Measurements from ENCODE around the gene CDH3. TPM values are rescaled to one million over a fixed set of nuclear protein-coding genes. Genes with fewer than 3 reads are reported as not detected.

Gene CDH3
- total and polyA plus RNA-seq, 2 donors (not counting 1 experiment from before 2014, with no cell fraction given): 0.17 to 0.24 TPM

GRCh38 chr16:68608330-68608729 lies 36.8 kb upstream of the CDH3 start:
- TF ChIP-seq EZH2 (IDR thresholded peaks at IDR 0.05; ENCODE audit: borderline replicate concordance, insufficient read depth, low read depth, low read length, poor library complexity, severe bottlenecking) (no peak), CTCF (IDR thresholded peaks at IDR 0.05) (no peak)
- H3K79me2 ChIP-seq (ENCODE audit: control insufficient read depth, insufficient read depth, low read length): no peaks in the 10 kb centered on the region
- H3K36me3 ChIP-seq (replicated peaks in 1 of 2; ENCODE audit: control extremely low read depth in 1 of 2, control insufficient read depth in 1 of 2, extremely low read depth in 1 of 2, insufficient read depth in 2 of 2, low read length in 1 of 2): no peaks in the 10 kb centered on the region
- peaks cover 3% of the 10 kb centered on the region for H3K27me3 Mint-ChIP-seq
- no peaks in the 10 kb centered on the region for H3K27me3 ChIP-seq (replicated peaks in 1 of 4; ENCODE audit: control extremely low read depth in 1 of 4, control insufficient read depth in 3 of 4, insufficient read depth in 4 of 4, low read length in 3 of 4)
- POLR2A ChIA-PET: no interaction called here
- H3K4me3 ChIP-seq (ENCODE audit: control extremely low read depth in 1 of 5, extremely low read depth in 1 of 5, insufficient read depth in 1 of 5, low read depth in 2 of 5, low read length in 4 of 5): no peak overlapping the region
- CTCF ChIA-PET: no interaction called here
- H3K27ac ChIP-seq (ENCODE audit: low read length in 2 of 2): no peak overlapping the region
- H2AFZ ChIP-seq (ENCODE audit: insufficient read depth, low read depth, low read length, poor library complexity, severe bottlenecking): no peak overlapping the region
- intact Hi-C loops (cut with micrococcal nuclease): no loop called here
- no peaks in the 10 kb centered on the region for H4K20me1 ChIP-seq (ENCODE audit: control insufficient read depth, insufficient read depth, low read length, poor library complexity, severe bottlenecking)
- H3K4me1 Mint-ChIP-seq: no peaks in the 10 kb centered on the region
- H3K9me3 Mint-ChIP-seq (ENCODE audit: insufficient read depth): peaks cover 3% of the 10 kb centered on the region
- DNase-seq (no peak), ATAC-seq (ENCODE audit: low read depth) (no peak)
- H3K4me3 Mint-ChIP-seq: no peak overlapping the region
- peaks cover 0 to under 1% (median 0%) of the 10 kb centered on the region in 3 donors for H3K9me3 ChIP-seq (ENCODE audit: control extremely low read depth in 1 of 3, control insufficient read depth in 2 of 3, insufficient read depth in 1 of 3, low read length in 2 of 3)
- no CpG with 5 or more reads among the region's 2 CpGs for WGBS (ENCODE audit: insufficient coverage)
- no peak overlapping the region for H3K9ac ChIP-seq (ENCODE audit: low read length)
- H3K27ac Mint-ChIP-seq: no peak overlapping the region
- no peaks in the 10 kb centered on the region for H3K4me1 ChIP-seq (ENCODE audit: control insufficient read depth in 2 of 2, insufficient read depth in 2 of 2, low read length in 2 of 2)
- no peak overlapping the region for H3K4me2 ChIP-seq (replicated peaks; ENCODE audit: low read depth, low read length, poor library complexity, severe bottlenecking)

- no peaks in the 10 kb centered on the region for H3K4me1 ChIP-seq (ENCODE audit: control insufficient read depth in 2 of 2, insufficient read depth in 2 of 2, low read length in 2 of 2)
- peaks cover 3 to 10% (median 8%) of the 10 kb centered on the region in 3 donors for H3K9me3 ChIP-seq (ENCODE audit: control extremely low read depth in 1 of 3, control insufficient read depth in 2 of 3, insufficient read depth in 1 of 3, low read length in 2 of 3)
- DNase-seq (no peak), ATAC-seq (ENCODE audit: low read depth) (no peak)
- Mint-ChIP-seq H3K9me3 (ENCODE audit: insufficient read depth) (peaks cover 8% of the 10 kb centered on the region), H3K27ac (no peak overlapping the region), H3K4me3 (no peak overlapping the region), H3K27me3 (peaks cover 10% of the 10 kb centered on the region), H3K4me1 (no peaks in the 10 kb centered on the region)
- ChIA-PET POLR2A (no interaction called here), CTCF (interaction anchor here (1.4 kb wide), 1 partner anchor 23 kb away, joined by 3 read pairs; no protein-coding TSS in a partner anchor)
- no peaks in the 10 kb centered on the region for H3K36me3 ChIP-seq (replicated peaks in 1 of 2; ENCODE audit: control extremely low read depth in 1 of 2, control insufficient read depth in 1 of 2, extremely low read depth in 1 of 2, insufficient read depth in 2 of 2, low read length in 1 of 2)
- no peak overlapping the region for H3K9ac ChIP-seq (ENCODE audit: low read length)
- intact Hi-C loops (cut with micrococcal nuclease): no loop called here
- no peaks in the 10 kb centered on the region for H3K79me2 ChIP-seq (ENCODE audit: control insufficient read depth, insufficient read depth, low read length)
- H2AFZ ChIP-seq (ENCODE audit: insufficient read depth, low read depth, low read length, poor library complexity, severe bottlenecking): no peak overlapping the region
- no peaks in the 10 kb centered on the region for H4K20me1 ChIP-seq (ENCODE audit: control insufficient read depth, insufficient read depth, low read length, poor library complexity, severe bottlenecking)
- H3K4me2 ChIP-seq (replicated peaks; ENCODE audit: low read depth, low read length, poor library complexity, severe bottlenecking): no peak overlapping the region
- H3K27ac ChIP-seq (ENCODE audit: low read length in 2 of 2): no peak overlapping the region
- 80% methylated on average over 1 of the region's 3 CpGs for WGBS (ENCODE audit: insufficient coverage)
- no peak overlapping the region for H3K4me3 ChIP-seq (ENCODE audit: control extremely low read depth in 1 of 5, extremely low read depth in 1 of 5, insufficient read depth in 1 of 5, low read depth in 2 of 5, low read length in 4 of 5)
- TF ChIP-seq CTCF (IDR thresholded peaks at IDR 0.05) (no peak), EZH2 (IDR thresholded peaks at IDR 0.05; ENCODE audit: borderline replicate concordance, insufficient read depth, low read depth, low read length, poor library complexity, severe bottlenecking) (no peak)
- H3K27me3 ChIP-seq (replicated peaks in 1 of 4; ENCODE audit: control extremely low read depth in 1 of 4, control insufficient read depth in 3 of 4, insufficient read depth in 4 of 4, low read length in 3 of 4): no peaks in the 10 kb centered on the region
Observed at GRCh38 chr16:68612996-68613395, 32.1 kb upstream of the CDH3 start.
